ENCODE data around the gene HUS1.

The HUS1 gene

GRCh38 chr7:47932466-47933037 lies 46.9 kb downstream of the HUS1 start:
- Histone ChIP-seq H3K9me3 (ENCODE audit: control insufficient read depth, insufficient read depth, low read length) (no peaks in the 10 kb centered on the region), H3K9me2 (replicated peaks; ENCODE audit: control insufficient read depth, low read length) (no peaks in the 10 kb centered on the region), H3K4me2 (ENCODE audit: low read length) (no peak overlapping the region), H4K20me1 (ENCODE audit: control insufficient read depth, insufficient read depth, low read depth, low read length) (no peaks in the 10 kb centered on the region), H3K36me3 (ENCODE audit: control insufficient read depth, low read length) (no peaks in the 10 kb centered on the region), H3K79me2 (ENCODE audit: control insufficient read depth, low read length) (no peaks in the 10 kb centered on the region), H3K4me3 (ENCODE audit: low read length) (no peak overlapping the region), H3K4me1 (ENCODE audit: control insufficient read depth, low read length) (peaks cover 13% of the 10 kb centered on the region), H3F3A (ENCODE audit: control insufficient read depth, insufficient read depth) (no peaks in the 10 kb centered on the region), H3K27me3 (ENCODE audit: control insufficient read depth, low read length) (peaks cover 17% of the 10 kb centered on the region), H3K27ac (ENCODE audit: low read depth, low read length) (no peak overlapping the region)
- TF ChIP-seq, protein P1, sequence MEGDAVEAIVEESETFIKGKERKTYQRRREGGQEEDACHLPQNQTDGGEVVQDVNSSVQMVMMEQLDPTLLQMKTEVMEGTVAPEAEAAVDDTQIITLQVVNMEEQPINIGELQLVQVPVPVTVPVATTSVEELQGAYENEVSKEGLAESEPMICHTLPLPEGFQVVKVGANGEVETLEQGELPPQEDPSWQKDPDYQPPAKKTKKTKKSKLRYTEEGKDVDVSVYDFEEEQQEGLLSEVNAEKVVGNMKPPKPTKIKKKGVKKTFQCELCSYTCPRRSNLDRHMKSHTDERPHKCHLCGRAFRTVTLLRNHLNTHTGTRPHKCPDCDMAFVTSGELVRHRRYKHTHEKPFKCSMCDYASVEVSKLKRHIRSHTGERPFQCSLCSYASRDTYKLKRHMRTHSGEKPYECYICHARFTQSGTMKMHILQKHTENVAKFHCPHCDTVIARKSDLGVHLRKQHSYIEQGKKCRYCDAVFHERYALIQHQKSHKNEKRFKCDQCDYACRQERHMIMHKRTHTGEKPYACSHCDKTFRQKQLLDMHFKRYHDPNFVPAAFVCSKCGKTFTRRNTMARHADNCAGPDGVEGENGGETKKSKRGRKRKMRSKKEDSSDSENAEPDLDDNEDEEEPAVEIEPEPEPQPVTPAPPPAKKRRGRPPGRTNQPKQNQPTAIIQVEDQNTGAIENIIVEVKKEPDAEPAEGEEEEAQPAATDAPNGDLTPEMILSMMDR (IDR thresholded peaks at IDR 0.05; ENCODE audit: low read depth, low read length, poor library complexity, severe bottlenecking) = no peak
- no peak for TF ChIP-seq EZH2phosphoT487 (IDR thresholded peaks at IDR 0.05; ENCODE audit: borderline replicate concordance, low read length)

GRCh38 chr7:47932016-47932415 lies 47.4 kb downstream of the HUS1 start:
- TF ChIP-seq EZH2phosphoT487 (IDR thresholded peaks at IDR 0.05; ENCODE audit: borderline replicate concordance, low read length) = no peak
- TF ChIP-seq, protein P1 (IDR thresholded peaks at IDR 0.05; ENCODE audit: low read depth, low read length, poor library complexity, severe bottlenecking) = no peak
- H3K4me1 ChIP-seq (ENCODE audit: control insufficient read depth, low read length) = peaks cover 8% of the 10 kb centered on the region

GRCh38 chr7:47931005-47932004 lies 48.1 kb downstream of the HUS1 start:
- no peak for TF ChIP-seq EZH2phosphoT487 (IDR thresholded peaks at IDR 0.05; ENCODE audit: borderline replicate concordance, low read length)
- TF ChIP-seq, protein P1 (IDR thresholded peaks at IDR 0.05; ENCODE audit: low read depth, low read length, poor library complexity, severe bottlenecking) = no peak
- H3K4me2 ChIP-seq (ENCODE audit: low read length) = no peak overlapping the region
- H3K9me2 ChIP-seq (replicated peaks; ENCODE audit: control insufficient read depth, low read length) = no peaks in the 10 kb centered on the region
- no peak overlapping the region for H3K4me3 ChIP-seq (ENCODE audit: low read length)
- H3K79me2 ChIP-seq (ENCODE audit: control insufficient read depth, low read length) = no peaks in the 10 kb centered on the region
- H3K36me3 ChIP-seq (ENCODE audit: control insufficient read depth, low read length) = no peaks in the 10 kb centered on the region
- peaks cover under 1% of the 10 kb centered on the region for H3K4me1 ChIP-seq (ENCODE audit: control insufficient read depth, low read length)
- H3K27me3 ChIP-seq (ENCODE audit: control insufficient read depth, low read length) = peaks cover 11% of the 10 kb centered on the region
- no peaks in the 10 kb centered on the region for H3K9me3 ChIP-seq (ENCODE audit: control insufficient read depth, insufficient read depth, low read length)
- H3K27ac ChIP-seq (ENCODE audit: low read depth, low read length) = no peak overlapping the region
- no peaks in the 10 kb centered on the region for H4K20me1 ChIP-seq (ENCODE audit: control insufficient read depth, insufficient read depth, low read depth, low read length)
- no peaks in the 10 kb centered on the region for H3F3A ChIP-seq (ENCODE audit: control insufficient read depth, insufficient read depth)

More at GRCh38 chr7:47932016-47932415, 47.4 kb downstream of the HUS1 start:
- H3K27me3 ChIP-seq (ENCODE audit: control insufficient read depth, low read length) = peaks cover 17% of the 10 kb centered on the region
- no peaks in the 10 kb centered on the region for H3K9me3 ChIP-seq (ENCODE audit: control insufficient read depth, insufficient read depth, low read length)
- no peak overlapping the region for H3K4me3 ChIP-seq (ENCODE audit: low read length)
- H3K9me2 ChIP-seq (replicated peaks; ENCODE audit: control insufficient read depth, low read length) = no peaks in the 10 kb centered on the region
- no peak overlapping the region for H3K27ac ChIP-seq (ENCODE audit: low read depth, low read length)
- no peak overlapping the region for H3K4me2 ChIP-seq (ENCODE audit: low read length)
- H4K20me1 ChIP-seq (ENCODE audit: control insufficient read depth, insufficient read depth, low read depth, low read length) = no peaks in the 10 kb centered on the region
- H3K79me2 ChIP-seq (ENCODE audit: control insufficient read depth, low read length) = no peaks in the 10 kb centered on the region
- H3F3A ChIP-seq (ENCODE audit: control insufficient read depth, insufficient read depth) = no peaks in the 10 kb centered on the region
- no peaks in the 10 kb centered on the region for H3K36me3 ChIP-seq (ENCODE audit: control insufficient read depth, low read length)
